Astrocyte (in vitro differentiated cells and primary cell): Measurements from ENCODE around the gene FDX2. TPM values are rescaled to one million over a fixed set of nuclear protein-coding genes. Genes with fewer than 3 reads are reported as not detected.

Experiments
- DNase-seq: peaks from one replicate; pipeline ENCODE4 v3.0.0-alpha.2; 2010; ENCODE audit warnings: low read depth
- FAIRE-seq: peaks from 2 replicates; lab custom pipeline; 2011; peaks lifted over from hg19 to GRCh38; lab: Jason Lieb, UNC
- H2AFZ ChIP-seq: 2 replicates; pipeline ENCODE4 v1.6.0; 2012; ENCODE audit warnings: low read depth, low read length, inconsistent platforms
- H3K27ac ChIP-seq: 2 replicates; pipeline ENCODE4 v1.5.1; 2011; ENCODE audit warnings: low read depth, low read length, inconsistent platforms
- H3K27me3 ChIP-seq: 2 replicates; pipeline ENCODE4 v1.6.0; 2011; ENCODE audit warnings: low read length, inconsistent platforms; ENCODE audit not compliant: insufficient read depth
- H3K36me3 ChIP-seq: 2 replicates; pipeline ENCODE4 v1.5.1; 2011; ENCODE audit warnings: low read length, inconsistent platforms; ENCODE audit not compliant: insufficient read depth
- H3K4me1 ChIP-seq: 2 replicates; pipeline ENCODE4 v1.5.1; 2011; ENCODE audit warnings: low read length, inconsistent platforms; ENCODE audit not compliant: insufficient read depth
- H3K4me2 ChIP-seq: 2 replicates; pipeline ENCODE4 v1.6.0; 2012; ENCODE audit warnings: low read length, inconsistent platforms
- H3K4me3 ChIP-seq: 2 replicates; pipeline ENCODE4 v1.5.1; 2011; ENCODE audit warnings: low read depth, mild to moderate bottlenecking, low read length, inconsistent platforms; ENCODE audit not compliant: insufficient read depth
- H3K79me2 ChIP-seq: 2 replicates; pipeline ENCODE4 v1.6.0; 2012; ENCODE audit warnings: mild to moderate bottlenecking, low read length, inconsistent platforms; ENCODE audit not compliant: insufficient read depth
- H3K9ac ChIP-seq: 2 replicates; pipeline ENCODE4 v1.6.0; 2012; ENCODE audit warnings: mild to moderate bottlenecking, low read length, inconsistent platforms
- H3K9me3 ChIP-seq: 2 replicates; pipeline ENCODE4 v1.5.1; 2012; ENCODE audit warnings: low read depth, mild to moderate bottlenecking, low read length, inconsistent platforms; ENCODE audit not compliant: insufficient read depth
- H4K20me1 ChIP-seq: 2 replicates; pipeline ENCODE4 v1.6.0; 2012; ENCODE audit warnings: low read length, inconsistent platforms; ENCODE audit not compliant: insufficient read depth
- H3K27ac Mint-ChIP-seq: one replicate; pipeline ENCODE4 v1.8.0; 2021; ENCODE audit warnings: mild to moderate bottlenecking, mixed read lengths; ENCODE audit not compliant: unreplicated experiment
- H3K27me3 Mint-ChIP-seq: one replicate; pipeline ENCODE4 v1.8.0; 2021; ENCODE audit warnings: low read depth, mixed read lengths; ENCODE audit not compliant: unreplicated experiment
- H3K36me3 Mint-ChIP-seq: one replicate; pipeline ENCODE4 v1.8.0; 2021; ENCODE audit warnings: low read depth, mixed read lengths; ENCODE audit not compliant: unreplicated experiment
- H3K4me1 Mint-ChIP-seq: one replicate; pipeline ENCODE4 v1.8.0; 2021; ENCODE audit warnings: low read depth, mixed read lengths; ENCODE audit not compliant: unreplicated experiment
- H3K4me3 Mint-ChIP-seq: one replicate; pipeline ENCODE4 v1.8.0; 2021; ENCODE audit warnings: mild to moderate bottlenecking, moderate library complexity, mixed read lengths; ENCODE audit not compliant: unreplicated experiment
- H3K9me3 Mint-ChIP-seq: one replicate; pipeline ENCODE4 v1.8.0; 2021; ENCODE audit warnings: mild to moderate bottlenecking, mixed read lengths; ENCODE audit not compliant: unreplicated experiment
- EZH2 ChIP-seq: IDR thresholded peaks from 2 replicates; pipeline ENCODE4 v1.6.1; 2012; ENCODE audit warnings: mild to moderate bottlenecking, low read length, inconsistent platforms; ENCODE audit not compliant: insufficient read depth
- total RNA-seq: library from RNA; stranded (reverse); gene quantifications from 2 replicates; pipeline ENCODE4 v1.2.1, GENCODE V29; 2021
- TF ChIP-seq, protein P1 (sequence below): IDR thresholded peaks from 2 replicates; pipeline ENCODE4 v1.5.1; 2011; ENCODE audit warnings: low read depth, mild to moderate bottlenecking, inconsistent platforms, low read length, moderate library complexity; ENCODE audit not compliant: insufficient read depth

FDX2 gene
- total RNA-seq, 1 donor from 2014 or later: 24.4 TPM

GRCh38 chr19:10361569-10362011 lies 45.8 kb upstream of the FDX2 start:
- Mint-ChIP-seq H3K4me3 (no peak overlapping the region), H3K36me3 (peaks cover 22% of the 10 kb centered on the region), H3K27ac (no peak overlapping the region), H3K9me3 (no peaks in the 10 kb centered on the region), H3K27me3 (no peaks in the 10 kb centered on the region), H3K4me1 (no peaks in the 10 kb centered on the region)
- Histone ChIP-seq H3K9me3 (no peaks in the 10 kb centered on the region), H3K9ac (no peak overlapping the region), H3K4me3 (no peak overlapping the region), H2AFZ (no peak overlapping the region), H3K4me2 (no peak overlapping the region), H3K36me3 (peaks cover 9% of the 10 kb centered on the region), H3K27ac (no peak overlapping the region), H3K79me2 (peaks cover 9% of the 10 kb centered on the region), H3K27me3 (no peaks in the 10 kb centered on the region), H4K20me1 (peaks cover 24% of the 10 kb centered on the region), H3K4me1 (peaks cover 9% of the 10 kb centered on the region)
- no peak for DNase-seq
- TF ChIP-seq, protein P1, sequence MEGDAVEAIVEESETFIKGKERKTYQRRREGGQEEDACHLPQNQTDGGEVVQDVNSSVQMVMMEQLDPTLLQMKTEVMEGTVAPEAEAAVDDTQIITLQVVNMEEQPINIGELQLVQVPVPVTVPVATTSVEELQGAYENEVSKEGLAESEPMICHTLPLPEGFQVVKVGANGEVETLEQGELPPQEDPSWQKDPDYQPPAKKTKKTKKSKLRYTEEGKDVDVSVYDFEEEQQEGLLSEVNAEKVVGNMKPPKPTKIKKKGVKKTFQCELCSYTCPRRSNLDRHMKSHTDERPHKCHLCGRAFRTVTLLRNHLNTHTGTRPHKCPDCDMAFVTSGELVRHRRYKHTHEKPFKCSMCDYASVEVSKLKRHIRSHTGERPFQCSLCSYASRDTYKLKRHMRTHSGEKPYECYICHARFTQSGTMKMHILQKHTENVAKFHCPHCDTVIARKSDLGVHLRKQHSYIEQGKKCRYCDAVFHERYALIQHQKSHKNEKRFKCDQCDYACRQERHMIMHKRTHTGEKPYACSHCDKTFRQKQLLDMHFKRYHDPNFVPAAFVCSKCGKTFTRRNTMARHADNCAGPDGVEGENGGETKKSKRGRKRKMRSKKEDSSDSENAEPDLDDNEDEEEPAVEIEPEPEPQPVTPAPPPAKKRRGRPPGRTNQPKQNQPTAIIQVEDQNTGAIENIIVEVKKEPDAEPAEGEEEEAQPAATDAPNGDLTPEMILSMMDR: no peak
- no peak for TF ChIP-seq EZH2
- no peak for FAIRE-seq

DNA sequence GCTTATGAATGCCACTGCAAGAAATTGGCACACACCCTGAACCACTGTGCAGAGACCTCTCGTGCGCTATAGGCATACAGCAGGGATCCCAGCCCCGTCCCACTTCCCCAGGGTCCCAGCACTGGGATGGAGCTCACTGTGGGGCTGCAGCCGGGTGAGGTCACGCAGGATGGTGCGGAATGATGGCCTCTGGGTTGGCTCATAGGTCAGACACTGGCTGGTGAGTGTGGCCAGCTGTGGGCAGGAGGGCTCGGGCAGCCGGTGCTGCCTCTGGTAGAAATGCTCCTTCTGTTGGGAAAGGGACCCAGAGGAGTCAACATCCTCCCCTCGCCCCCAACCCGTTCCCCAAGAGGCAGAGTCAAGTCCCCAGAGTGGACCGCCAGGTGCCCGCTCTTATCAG lies 40.6 kb upstream of the FDX2 start:
- no peak overlapping the region for H3K27ac ChIP-seq
- no peaks in the 10 kb centered on the region for H3K27me3 ChIP-seq
- no peak for TF ChIP-seq EZH2
- TF ChIP-seq, protein P1: no peak
- DNase-seq (no peak), FAIRE-seq (no peak)
- no peaks in the 10 kb centered on the region for H3K4me1 Mint-ChIP-seq
- H3K4me3 ChIP-seq: no peak overlapping the region
- no peaks in the 10 kb centered on the region for H3K27me3 Mint-ChIP-seq
- no peak overlapping the region for H3K4me2 ChIP-seq
- no peak overlapping the region for H3K4me3 Mint-ChIP-seq
- no peak overlapping the region for H2AFZ ChIP-seq
- H3K9ac ChIP-seq: no peak overlapping the region
- no peaks in the 10 kb centered on the region for H3K4me1 ChIP-seq
- peaks cover 12% of the 10 kb centered on the region for H3K36me3 ChIP-seq
- H3K36me3 Mint-ChIP-seq: peaks cover 32% of the 10 kb centered on the region
- H4K20me1 ChIP-seq: peaks cover 10% of the 10 kb centered on the region
- H3K9me3 Mint-ChIP-seq: no peaks in the 10 kb centered on the region
- H3K79me2 ChIP-seq: no peaks in the 10 kb centered on the region
- H3K27ac Mint-ChIP-seq: no peak overlapping the region
- no peaks in the 10 kb centered on the region for H3K9me3 ChIP-seq

GRCh38 chr19:10353793-10354391 lies 38.1 kb upstream of the FDX2 start:
- no peak overlapping the region for H3K4me2 ChIP-seq

More at GRCh38 chr19:10353793-10354391, 38.1 kb upstream of the FDX2 start:
- no peaks in the 10 kb centered on the region for H3K27me3 ChIP-seq
- peaks cover 17% of the 10 kb centered on the region for H3K36me3 ChIP-seq
- H3K4me1 Mint-ChIP-seq: no peaks in the 10 kb centered on the region
- H3K4me3 ChIP-seq: no peak overlapping the region
- peaks cover 6% of the 10 kb centered on the region for H4K20me1 ChIP-seq
- no peak overlapping the region for H3K27ac ChIP-seq
- no peaks in the 10 kb centered on the region for H3K27me3 Mint-ChIP-seq
- H3K4me3 Mint-ChIP-seq: no peak overlapping the region
- DNase-seq (no peak), FAIRE-seq (no peak)
- H2AFZ ChIP-seq: no peak overlapping the region
- H3K4me1 ChIP-seq: no peaks in the 10 kb centered on the region
- TF ChIP-seq, protein P1: no peak
- TF ChIP-seq EZH2: no peak
- H3K9me3 ChIP-seq: no peaks in the 10 kb centered on the region
- H3K9ac ChIP-seq: no peak overlapping the region
- no peak overlapping the region for H3K27ac Mint-ChIP-seq
- no peaks in the 10 kb centered on the region for H3K79me2 ChIP-seq
- peaks cover 27% of the 10 kb centered on the region for H3K36me3 Mint-ChIP-seq
- H3K9me3 Mint-ChIP-seq: no peaks in the 10 kb centered on the region
